K562 (cell line): ENCODE data around the gene ABHD3. TPM values are rescaled to one million over a fixed set of nuclear protein-coding genes. Genes with fewer than 3 reads are reported as not detected.

ENCODE experiments used
- ARID1B ChIP-seq: fragments of 450-650 bp; IDR thresholded peaks from 2 replicates; pipeline ENCODE4 v1.6.1; 2016; ENCODE audit warnings: antibody characterized with exemption, mild to moderate bottlenecking, inconsistent platforms
- ATF6 ChIP-seq: sonication (generic); formaldehyde crosslinking; IDR thresholded peaks from 2 replicates; pipeline ENCODE4 v1.4.0; 2020; ENCODE audit warnings: mild to moderate bottlenecking, missing genetic modification reagents
- CCNT2 ChIP-seq: IDR thresholded peaks from 2 replicates; pipeline ENCODE4 v1.6.1; 2011; ENCODE audit warnings: borderline replicate concordance, low read depth, mild to moderate bottlenecking, moderate library complexity, mixed read lengths, low read length; ENCODE audit not compliant: insufficient read length; ENCODE audit errors: extremely low read depth
- DLX4 ChIP-seq: fragments of 250-450 bp; sonication (Bioruptor Pico); IDR thresholded peaks from 2 replicates; pipeline ENCODE4 v1.6.1; 2021; ENCODE audit warnings: mild to moderate bottlenecking
- DNMT1 ChIP-seq: fragments of 450-650 bp; IDR thresholded peaks from 2 replicates; pipeline ENCODE4 v1.6.1; 2016; ENCODE audit warnings: antibody characterized with exemption, mild to moderate bottlenecking
- FUS ChIP-seq: fragments of 200-400 bp; formaldehyde crosslinking; optimal IDR thresholded peaks from 2 replicates; pipeline ENCODE3; 2017; ENCODE audit warnings: low read depth, low read length
- HMG20A ChIP-seq: fragments of 450-650 bp; formaldehyde crosslinking; conservative IDR thresholded peaks from 2 replicates; pipeline ENCODE4 v1.4.0; 2020; ENCODE audit warnings: mild to moderate bottlenecking, mixed read lengths
- KAT2B ChIP-seq: IDR thresholded peaks from one replicate; pipeline ENCODE4 v1.6.1; 2012; ENCODE audit warnings: low read depth, mild to moderate bottlenecking, control low read depth, inconsistent platforms, low read length, moderate library complexity
- KAT8 ChIP-seq: fragments of 450-650 bp; IDR thresholded peaks from 2 replicates; pipeline ENCODE4 v1.6.1; 2016; ENCODE audit warnings: low read depth, mild to moderate bottlenecking
- KDM1A ChIP-seq, 2 experiments: fragments of 450-650 bp; IDR thresholded peaks; 2 replicates each; pipeline ENCODE4 v1.6.1; 2016; ENCODE audit warnings: mild to moderate bottlenecking in 2 of 2
- MAFK ChIP-seq: IDR thresholded peaks from 2 replicates; pipeline ENCODE4 v1.6.1; 2011; ENCODE audit warnings: low read length, improper control_type of control experiment
- MXI1 ChIP-seq: IDR thresholded peaks from 2 replicates; pipeline ENCODE4 v1.6.1; 2011; ENCODE audit warnings: low read depth, mild to moderate bottlenecking, improper control_type of control experiment, low read length
- NFATC3 ChIP-seq: fragments of 450-650 bp; IDR thresholded peaks from 2 replicates; pipeline ENCODE4 v1.6.1; 2017; ENCODE audit warnings: mild to moderate bottlenecking
- PCBP1 ChIP-seq: fragments of 200-400 bp; formaldehyde crosslinking; IDR thresholded peaks from 2 replicates; pipeline ENCODE4 v1.6.1; 2018; ENCODE audit warnings: mild to moderate bottlenecking, low read depth, low read length; ENCODE audit not compliant: poor library complexity, severe bottlenecking
- PHB2 ChIP-seq: fragments of 450-650 bp; IDR thresholded peaks from 2 replicates; pipeline ENCODE4 v1.6.1; 2017; ENCODE audit warnings: low read depth
- TCF15 ChIP-seq: fragments of 250-450 bp; sonication (Bioruptor Pico); IDR thresholded peaks from 2 replicates; pipeline ENCODE4 v1.8.0; 2022; ENCODE audit warnings: moderate library complexity, mild to moderate bottlenecking, inconsistent platforms
- TCF3 ChIP-seq: sonication (generic); formaldehyde crosslinking; IDR thresholded peaks from 2 replicates; pipeline ENCODE4 v1.4.0; 2020; ENCODE audit warnings: mild to moderate bottlenecking, missing genetic modification reagents
- VEZF1 ChIP-seq: fragments of 200-800 bp; sonication (Bioruptor generic); IDR thresholded peaks from 2 replicates; pipeline ENCODE4 v1.6.1; 2017; ENCODE audit warnings: missing genetic modification characterization, missing compliant biosample characterization
- ZMIZ1 ChIP-seq, 2 experiments: fragments of 150-350 bp in 1 of 2; IDR thresholded peaks; 2 replicates each; pipeline ENCODE4 v1.6.1; 2012 to 2016; ENCODE audit warnings: low read depth in 2 of 2, low read length in 2 of 2, mild to moderate bottlenecking in 1 of 2, moderate library complexity in 1 of 2
- ZNF232 ChIP-seq: sonication (generic); formaldehyde crosslinking; IDR thresholded peaks from 2 replicates; pipeline ENCODE4 v1.8.0; 2022; ENCODE audit warnings: mild to moderate bottlenecking, missing genetic modification reagents
- ZNF583 ChIP-seq: fragments of 250-450 bp; sonication (Bioruptor Pico); IDR thresholded peaks from 2 replicates; pipeline ENCODE4 v1.4.0; 2020
- polyA plus RNA-seq, 8 experiments: library from polyadenylated mRNA; depleted of rRNA in 4 of 8; stranded (reverse) in 5 of 8; unstranded in 3 of 8; fragments of >200 nt; fragmentation: Nextera tagmentation in 2 of 8; fragmentation: Illumina TruSeq in 1 of 8; extraction: Ambion mirVana in 2 of 8; extraction: Trizol in 1 of 8; gene quantifications; 2 replicates each; pipeline versions ENCODE4 v1.2.1 to v1.2.3, GENCODE V29; 2011 to 2014; ENCODE audit warnings: inconsistent platforms in 1 of 8, missing spikeins in 1 of 8
- total RNA-seq, 7 experiments: library from RNA; depleted of rRNA in 6 of 7; stranded (reverse); fragments of >200 nt in 6 of 7; fragmentation: Illumina TruSeq in 2 of 7; extraction: Trizol in 2 of 7; gene quantifications; 2 replicates each; pipeline versions ENCODE4 v1.2.1 to v1.2.3, GENCODE V29; 2011 to 2021; ENCODE audit warnings: low replicate concordance in 1 of 7

ABHD3 gene
- total and polyA plus RNA-seq, 9 of the 15 experiments (the other 6 are each of a cell fraction or from before 2014, with no cell fraction given), result 6.3 to 38.8 (median 19.4) TPM

- TF ChIP-seq TCF15 (CRISPR knock-in tag), result no peak
- TF ChIP-seq CCNT2, result no peak
- no peak for TF ChIP-seq KAT8
- no peak for TF ChIP-seq ZNF583 (CRISPR knock-in tag)
- no peak for TF ChIP-seq FUS
- TF ChIP-seq ZNF232 (CRISPR knock-in tag), result no peak
- TF ChIP-seq DLX4, result no peak
- no peak for TF ChIP-seq PCBP1
- no peak for TF ChIP-seq MAFK
- no peak for TF ChIP-seq NFATC3
- TF ChIP-seq ARID1B, result peak; percentile 89
- no peak for TF ChIP-seq MXI1
- no peak for TF ChIP-seq DNMT1
- TF ChIP-seq KDM1A (IDR thresholded peaks at IDR 0.05), result no peak; a peak in 1 of 4 replicates
- TF ChIP-seq KAT2B, result no peak
- peak; percentile 90 for TF ChIP-seq TCF3 (CRISPR knock-in tag)
- TF ChIP-seq HMG20A (CRISPR knock-in tag), result no peak
- no peak for TF ChIP-seq PHB2
- TF ChIP-seq ZMIZ1 (IDR thresholded peaks at IDR 0.05; ENCODE audit: low read depth in 2 of 2, low read length in 2 of 2), result 0 out of 4 replicates have a peak, but pooled peaks of 1 of the 2 experiments have one; percentile 29
- TF ChIP-seq VEZF1 (CRISPR knock-in tag), result no peak
- no peak for TF ChIP-seq ATF6 (CRISPR knock-in tag)
Observed at GRCh38 chr18:21650311-21650710, 54.3 kb downstream of the ABHD3 start (continued).
